GM12865 (cell line): Measurements from ENCODE around the gene UBXN7.
"Not testable (repeated sequence)": the region's sequence is repeated elsewhere in the genome, so short reads cannot be mapped to it uniquely, and the experiment has no call there.

Experiments used
- DNase-seq: peaks from one replicate; pipeline ENCODE4 v3.0.0; 2010; ENCODE audit warnings: low read depth
- H3K4me3 ChIP-seq: 2 replicates; pipeline ENCODE4 v1.5.1; 2011; ENCODE audit warnings: mild to moderate bottlenecking, low read depth, low read length, control low read depth
- CTCF ChIP-seq: IDR thresholded peaks from 2 replicates; pipeline ENCODE4 v1.5.1; 2011; ENCODE audit warnings: low read length, control low read depth, low read depth, inconsistent platforms; ENCODE audit not compliant: insufficient read depth; ENCODE audit errors: missing control alignments

The UBXN7 gene

GRCh38 chr3:196458063-196458462 is 25.8 kb upstream of the UBXN7 start:
- TF ChIP-seq CTCF: no peak
- no peak for DNase-seq
- no peak overlapping the region for H3K4me3 ChIP-seq

GRCh38 chr3:196457470-196457869 is 25.2 kb upstream of the UBXN7 start:
- peak; percentile 35 for DNase-seq
- H3K4me3 ChIP-seq: not testable (repeated sequence)
- peak; percentile 6 for TF ChIP-seq CTCF

- H3K4me3 ChIP-seq: no peak overlapping the region
- TF ChIP-seq CTCF: no peak
- no peak for DNase-seq
Observed at GRCh38 chr3:196454935-196455334, 22.7 kb upstream of the UBXN7 start.

GRCh38 chr3:196445391-196445790 is 13.2 kb upstream of the UBXN7 start:
- not testable (repeated sequence) for H3K4me3 ChIP-seq
- TF ChIP-seq CTCF: peak; percentile 33
- peak; percentile 41 for DNase-seq

- DNase-seq: no peak
- TF ChIP-seq CTCF: no peak
- no peak overlapping the region for H3K4me3 ChIP-seq
Observed at GRCh38 chr3:196444500-196444894, 12.3 kb upstream of the UBXN7 start.

- DNase-seq: peak; percentile 44
- no peak for TF ChIP-seq CTCF
- no peak overlapping the region for H3K4me3 ChIP-seq
Observed at GRCh38 chr3:196440696-196441095, 8.5 kb upstream of the UBXN7 start.

- H3K4me3 ChIP-seq: no peak overlapping the region
- no peak for TF ChIP-seq CTCF
- peak; percentile 78 for DNase-seq
Observed at GRCh38 chr3:196440041-196440537, 7.9 kb upstream of the UBXN7 start.
